HEK293 (cell line): Measurements from ENCODE around the gene MCOLN1.

Experiments used
- KLF10 ChIP-seq: fragments of 450-650 bp; IDR thresholded peaks from 2 replicates; pipeline ENCODE4 v1.5.1; 2018; ENCODE audit warnings: missing biosample characterization, mild to moderate bottlenecking, missing genetic modification characterization
- PRDM1 ChIP-seq: fragments of 450-650 bp; formaldehyde crosslinking; IDR thresholded peaks from 2 replicates; pipeline ENCODE4; 2016; ENCODE audit warnings: missing biosample characterization, missing genetic modification characterization
- REPIN1 ChIP-seq: fragments of 450-650 bp; formaldehyde crosslinking; IDR thresholded peaks from 2 replicates; pipeline ENCODE4 v1.5.1; 2017; ENCODE audit warnings: missing biosample characterization, missing genetic modification characterization, low read depth
- TCF7L2 ChIP-seq: IDR thresholded peaks from 2 replicates; pipeline ENCODE4 v1.6.1; 2011; ENCODE audit warnings: low read depth, mild to moderate bottlenecking, inconsistent platforms, low read length, moderate library complexity, borderline replicate concordance
- ZBTB21 ChIP-seq: fragments of 450-650 bp; formaldehyde crosslinking; IDR thresholded peaks from 2 replicates; pipeline ENCODE4 v1.5.1; 2017; ENCODE audit warnings: missing biosample characterization, missing genetic modification characterization
- ZNF175 ChIP-seq: fragments of 450-650 bp; formaldehyde crosslinking; IDR thresholded peaks from 2 replicates; pipeline ENCODE4 v1.5.1; 2016; ENCODE audit warnings: missing biosample characterization, missing genetic modification characterization
- ZNF473 ChIP-seq: fragments of 450-650 bp; formaldehyde crosslinking; IDR thresholded peaks from 2 replicates; pipeline ENCODE4 v1.5.1; 2017; ENCODE audit warnings: missing biosample characterization, missing genetic modification characterization
- ZNF585B ChIP-seq: fragments of 450-650 bp; formaldehyde crosslinking; IDR thresholded peaks from 2 replicates; pipeline ENCODE4 v1.5.1; 2016; ENCODE audit warnings: missing biosample characterization, missing genetic modification characterization
- ZNF600 ChIP-seq: fragments of 450-650 bp; formaldehyde crosslinking; IDR thresholded peaks from 2 replicates; pipeline ENCODE4 v1.5.1; 2016; ENCODE audit warnings: missing biosample characterization, missing genetic modification characterization
- ZNF610 ChIP-seq: fragments of 450-650 bp; formaldehyde crosslinking; IDR thresholded peaks from 2 replicates; pipeline ENCODE4 v1.5.1; 2016; ENCODE audit warnings: missing biosample characterization, missing genetic modification characterization, borderline replicate concordance
- ZNF623 ChIP-seq: fragments of 450-650 bp; formaldehyde crosslinking; IDR thresholded peaks from 2 replicates; pipeline ENCODE4 v1.5.1; 2016; ENCODE audit warnings: missing biosample characterization, missing genetic modification characterization
- ZNF624 ChIP-seq: fragments of 450-650 bp; formaldehyde crosslinking; IDR thresholded peaks from 2 replicates; pipeline ENCODE4 v1.5.1; 2017; ENCODE audit warnings: missing biosample characterization, missing genetic modification characterization
- ZNF792 ChIP-seq: fragments of 450-650 bp; formaldehyde crosslinking; IDR thresholded peaks from 2 replicates; pipeline ENCODE4 v1.5.1; 2016; ENCODE audit warnings: missing biosample characterization, missing genetic modification characterization
- ZNF830 ChIP-seq: fragments of 450-650 bp; IDR thresholded peaks from 2 replicates; pipeline ENCODE4 v1.5.0; 2018; ENCODE audit warnings: missing biosample characterization, missing genetic modification characterization, low read depth, mild to moderate bottlenecking, moderate library complexity
- TF ChIP-seq, protein P1 (sequence below): fragments of 450-650 bp; formaldehyde crosslinking; IDR thresholded peaks from 2 replicates; pipeline ENCODE4 v1.5.1; 2016; ENCODE audit warnings: missing biosample characterization, missing genetic modification characterization, borderline replicate concordance
- TF ChIP-seq, protein P2 (sequence below): fragments of 450-650 bp; formaldehyde crosslinking; IDR thresholded peaks from 2 replicates; pipeline ENCODE4 v1.5.1; 2017; ENCODE audit warnings: missing biosample characterization, missing genetic modification characterization
- TF ChIP-seq, protein P3 (sequence below): fragments of 450-650 bp; formaldehyde crosslinking; IDR thresholded peaks from 2 replicates; pipeline ENCODE4 v1.5.1; 2017; ENCODE audit warnings: missing biosample characterization, missing genetic modification characterization
- TF ChIP-seq, protein P4 (sequence below): fragments of 450-650 bp; formaldehyde crosslinking; IDR thresholded peaks from 2 replicates; pipeline ENCODE4 v1.5.1; 2016; ENCODE audit warnings: missing biosample characterization, missing genetic modification characterization
- TF ChIP-seq, protein P5 (sequence below): fragments of 450-650 bp; formaldehyde crosslinking; IDR thresholded peaks from 2 replicates; pipeline ENCODE4 v1.5.1; 2016; ENCODE audit warnings: missing biosample characterization, missing genetic modification characterization, low read depth
- TF ChIP-seq, protein P6 (sequence below): fragments of 450-650 bp; formaldehyde crosslinking; IDR thresholded peaks from 2 replicates; pipeline ENCODE4 v1.5.1; 2016; ENCODE audit warnings: missing biosample characterization, missing genetic modification characterization
- TF ChIP-seq, protein P7 (sequence below): fragments of 450-650 bp; IDR thresholded peaks from 2 replicates; pipeline ENCODE4 v1.5.1; 2018; ENCODE audit warnings: missing biosample characterization, missing genetic modification characterization

Gene MCOLN1

DNA sequence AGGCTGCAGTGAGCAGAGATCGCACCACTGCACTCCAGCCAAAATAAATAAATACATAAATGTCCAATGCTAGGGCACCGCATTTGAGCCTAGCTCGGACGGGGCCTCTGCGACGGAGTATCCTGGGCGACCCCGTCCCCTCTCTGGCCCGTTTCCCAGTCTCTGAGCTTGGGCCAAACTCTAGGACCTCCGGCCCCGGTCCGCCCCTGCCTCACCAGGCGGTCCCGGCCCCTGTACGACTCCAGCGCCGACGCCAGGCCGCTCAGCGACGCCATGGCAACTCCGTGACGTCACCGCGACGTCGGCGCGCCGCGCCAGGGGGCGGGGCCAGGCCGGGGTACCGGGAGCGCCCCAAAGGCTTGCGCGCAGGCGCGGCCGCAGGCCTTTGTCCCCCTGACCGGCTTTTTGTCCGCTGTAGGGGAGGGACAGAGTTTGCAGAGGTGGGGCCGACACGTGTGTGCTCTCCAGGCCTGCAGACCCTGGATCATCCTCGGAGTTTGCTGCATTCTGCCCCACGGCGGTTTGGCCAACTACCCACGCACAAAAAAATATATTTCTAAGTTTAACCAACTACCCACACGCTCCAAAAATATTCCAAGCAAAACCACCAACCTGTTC, 33.6 kb upstream of the MCOLN1 start, which contains the start of gene PEX11G (continued):
- TF ChIP-seq, protein P1, sequence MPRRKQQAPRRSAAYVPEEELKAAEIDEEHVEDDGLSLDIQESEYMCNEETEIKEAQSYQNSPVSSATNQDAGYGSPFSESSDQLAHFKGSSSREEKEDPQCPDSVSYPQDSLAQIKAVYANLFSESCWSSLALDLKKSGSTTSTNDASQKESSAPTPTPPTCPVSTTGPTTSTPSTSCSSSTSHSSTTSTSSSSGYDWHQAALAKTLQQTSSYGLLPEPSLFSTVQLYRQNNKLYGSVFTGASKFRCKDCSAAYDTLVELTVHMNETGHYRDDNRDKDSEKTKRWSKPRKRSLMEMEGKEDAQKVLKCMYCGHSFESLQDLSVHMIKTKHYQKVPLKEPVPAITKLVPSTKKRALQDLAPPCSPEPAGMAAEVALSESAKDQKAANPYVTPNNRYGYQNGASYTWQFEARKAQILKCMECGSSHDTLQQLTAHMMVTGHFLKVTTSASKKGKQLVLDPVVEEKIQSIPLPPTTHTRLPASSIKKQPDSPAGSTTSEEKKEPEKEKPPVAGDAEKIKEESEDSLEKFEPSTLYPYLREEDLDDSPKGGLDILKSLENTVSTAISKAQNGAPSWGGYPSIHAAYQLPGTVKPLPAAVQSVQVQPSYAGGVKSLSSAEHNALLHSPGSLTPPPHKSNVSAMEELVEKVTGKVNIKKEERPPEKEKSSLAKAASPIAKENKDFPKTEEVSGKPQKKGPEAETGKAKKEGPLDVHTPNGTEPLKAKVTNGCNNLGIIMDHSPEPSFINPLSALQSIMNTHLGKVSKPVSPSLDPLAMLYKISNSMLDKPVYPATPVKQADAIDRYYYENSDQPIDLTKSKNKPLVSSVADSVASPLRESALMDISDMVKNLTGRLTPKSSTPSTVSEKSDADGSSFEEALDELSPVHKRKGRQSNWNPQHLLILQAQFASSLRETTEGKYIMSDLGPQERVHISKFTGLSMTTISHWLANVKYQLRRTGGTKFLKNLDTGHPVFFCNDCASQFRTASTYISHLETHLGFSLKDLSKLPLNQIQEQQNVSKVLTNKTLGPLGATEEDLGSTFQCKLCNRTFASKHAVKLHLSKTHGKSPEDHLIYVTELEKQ = 0 out of 2 replicates have a peak, but pooled peaks have one; percentile 9
- TF ChIP-seq ZNF473 = no peak
- TF ChIP-seq KLF10 (tag by site-specific recombination) = peak; percentile 59; the same call in 1 of the 2 replicates
- TF ChIP-seq, protein P2, sequence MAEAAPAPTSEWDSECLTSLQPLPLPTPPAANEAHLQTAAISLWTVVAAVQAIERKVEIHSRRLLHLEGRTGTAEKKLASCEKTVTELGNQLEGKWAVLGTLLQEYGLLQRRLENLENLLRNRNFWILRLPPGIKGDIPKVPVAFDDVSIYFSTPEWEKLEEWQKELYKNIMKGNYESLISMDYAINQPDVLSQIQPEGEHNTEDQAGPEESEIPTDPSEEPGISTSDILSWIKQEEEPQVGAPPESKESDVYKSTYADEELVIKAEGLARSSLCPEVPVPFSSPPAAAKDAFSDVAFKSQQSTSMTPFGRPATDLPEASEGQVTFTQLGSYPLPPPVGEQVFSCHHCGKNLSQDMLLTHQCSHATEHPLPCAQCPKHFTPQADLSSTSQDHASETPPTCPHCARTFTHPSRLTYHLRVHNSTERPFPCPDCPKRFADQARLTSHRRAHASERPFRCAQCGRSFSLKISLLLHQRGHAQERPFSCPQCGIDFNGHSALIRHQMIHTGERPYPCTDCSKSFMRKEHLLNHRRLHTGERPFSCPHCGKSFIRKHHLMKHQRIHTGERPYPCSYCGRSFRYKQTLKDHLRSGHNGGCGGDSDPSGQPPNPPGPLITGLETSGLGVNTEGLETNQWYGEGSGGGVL = no peak
- TF ChIP-seq ZNF624 (tag by site-specific recombination) = no peak
- no peak for TF ChIP-seq ZNF175 (tag by site-specific recombination)
- no peak; the same call in 1 of the 2 replicates for TF ChIP-seq ZNF600 (tag by site-specific recombination)
- TF ChIP-seq TCF7L2 = no peak
- TF ChIP-seq PRDM1 = no peak
- no peak for TF ChIP-seq REPIN1 (tag by site-specific recombination)
- no peak for TF ChIP-seq ZNF610 (tag by site-specific recombination)
- TF ChIP-seq, protein P3, sequence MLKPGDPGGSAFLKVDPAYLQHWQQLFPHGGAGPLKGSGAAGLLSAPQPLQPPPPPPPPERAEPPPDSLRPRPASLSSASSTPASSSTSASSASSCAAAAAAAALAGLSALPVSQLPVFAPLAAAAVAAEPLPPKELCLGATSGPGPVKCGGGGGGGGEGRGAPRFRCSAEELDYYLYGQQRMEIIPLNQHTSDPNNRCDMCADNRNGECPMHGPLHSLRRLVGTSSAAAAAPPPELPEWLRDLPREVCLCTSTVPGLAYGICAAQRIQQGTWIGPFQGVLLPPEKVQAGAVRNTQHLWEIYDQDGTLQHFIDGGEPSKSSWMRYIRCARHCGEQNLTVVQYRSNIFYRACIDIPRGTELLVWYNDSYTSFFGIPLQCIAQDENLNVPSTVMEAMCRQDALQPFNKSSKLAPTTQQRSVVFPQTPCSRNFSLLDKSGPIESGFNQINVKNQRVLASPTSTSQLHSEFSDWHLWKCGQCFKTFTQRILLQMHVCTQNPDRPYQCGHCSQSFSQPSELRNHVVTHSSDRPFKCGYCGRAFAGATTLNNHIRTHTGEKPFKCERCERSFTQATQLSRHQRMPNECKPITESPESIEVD = no peak
- TF ChIP-seq, protein P4, sequence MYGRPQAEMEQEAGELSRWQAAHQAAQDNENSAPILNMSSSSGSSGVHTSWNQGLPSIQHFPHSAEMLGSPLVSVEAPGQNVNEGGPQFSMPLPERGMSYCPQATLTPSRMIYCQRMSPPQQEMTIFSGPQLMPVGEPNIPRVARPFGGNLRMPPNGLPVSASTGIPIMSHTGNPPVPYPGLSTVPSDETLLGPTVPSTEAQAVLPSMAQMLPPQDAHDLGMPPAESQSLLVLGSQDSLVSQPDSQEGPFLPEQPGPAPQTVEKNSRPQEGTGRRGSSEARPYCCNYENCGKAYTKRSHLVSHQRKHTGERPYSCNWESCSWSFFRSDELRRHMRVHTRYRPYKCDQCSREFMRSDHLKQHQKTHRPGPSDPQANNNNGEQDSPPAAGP (tag by site-specific recombination) = peak; percentile 53; the same call in 1 of the 2 replicates
- TF ChIP-seq, protein P5, sequence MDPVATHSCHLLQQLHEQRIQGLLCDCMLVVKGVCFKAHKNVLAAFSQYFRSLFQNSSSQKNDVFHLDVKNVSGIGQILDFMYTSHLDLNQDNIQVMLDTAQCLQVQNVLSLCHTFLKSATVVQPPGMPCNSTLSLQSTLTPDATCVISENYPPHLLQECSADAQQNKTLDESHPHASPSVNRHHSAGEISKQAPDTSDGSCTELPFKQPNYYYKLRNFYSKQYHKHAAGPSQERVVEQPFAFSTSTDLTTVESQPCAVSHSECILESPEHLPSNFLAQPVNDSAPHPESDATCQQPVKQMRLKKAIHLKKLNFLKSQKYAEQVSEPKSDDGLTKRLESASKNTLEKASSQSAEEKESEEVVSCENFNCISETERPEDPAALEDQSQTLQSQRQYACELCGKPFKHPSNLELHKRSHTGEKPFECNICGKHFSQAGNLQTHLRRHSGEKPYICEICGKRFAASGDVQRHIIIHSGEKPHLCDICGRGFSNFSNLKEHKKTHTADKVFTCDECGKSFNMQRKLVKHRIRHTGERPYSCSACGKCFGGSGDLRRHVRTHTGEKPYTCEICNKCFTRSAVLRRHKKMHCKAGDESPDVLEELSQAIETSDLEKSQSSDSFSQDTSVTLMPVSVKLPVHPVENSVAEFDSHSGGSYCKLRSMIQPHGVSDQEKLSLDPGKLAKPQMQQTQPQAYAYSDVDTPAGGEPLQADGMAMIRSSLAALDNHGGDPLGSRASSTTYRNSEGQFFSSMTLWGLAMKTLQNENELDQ (tag by site-specific recombination) = no peak
- 0 out of 2 replicates have a peak, but pooled peaks have one; percentile 9 for TF ChIP-seq ZNF623 (tag by site-specific recombination)
- TF ChIP-seq ZNF585B = no peak
- TF ChIP-seq, protein P6, sequence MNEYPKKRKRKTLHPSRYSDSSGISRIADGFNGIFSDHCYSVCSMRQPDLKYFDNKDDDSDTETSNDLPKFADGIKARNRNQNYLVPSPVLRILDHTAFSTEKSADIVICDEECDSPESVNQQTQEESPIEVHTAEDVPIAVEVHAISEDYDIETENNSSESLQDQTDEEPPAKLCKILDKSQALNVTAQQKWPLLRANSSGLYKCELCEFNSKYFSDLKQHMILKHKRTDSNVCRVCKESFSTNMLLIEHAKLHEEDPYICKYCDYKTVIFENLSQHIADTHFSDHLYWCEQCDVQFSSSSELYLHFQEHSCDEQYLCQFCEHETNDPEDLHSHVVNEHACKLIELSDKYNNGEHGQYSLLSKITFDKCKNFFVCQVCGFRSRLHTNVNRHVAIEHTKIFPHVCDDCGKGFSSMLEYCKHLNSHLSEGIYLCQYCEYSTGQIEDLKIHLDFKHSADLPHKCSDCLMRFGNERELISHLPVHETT (tag by site-specific recombination) = 0 out of 2 replicates have a peak, but pooled peaks have one; percentile 36
- no peak for TF ChIP-seq ZNF830
- TF ChIP-seq ZBTB21 (tag by site-specific recombination) = peak; percentile 95
- TF ChIP-seq, protein P7, sequence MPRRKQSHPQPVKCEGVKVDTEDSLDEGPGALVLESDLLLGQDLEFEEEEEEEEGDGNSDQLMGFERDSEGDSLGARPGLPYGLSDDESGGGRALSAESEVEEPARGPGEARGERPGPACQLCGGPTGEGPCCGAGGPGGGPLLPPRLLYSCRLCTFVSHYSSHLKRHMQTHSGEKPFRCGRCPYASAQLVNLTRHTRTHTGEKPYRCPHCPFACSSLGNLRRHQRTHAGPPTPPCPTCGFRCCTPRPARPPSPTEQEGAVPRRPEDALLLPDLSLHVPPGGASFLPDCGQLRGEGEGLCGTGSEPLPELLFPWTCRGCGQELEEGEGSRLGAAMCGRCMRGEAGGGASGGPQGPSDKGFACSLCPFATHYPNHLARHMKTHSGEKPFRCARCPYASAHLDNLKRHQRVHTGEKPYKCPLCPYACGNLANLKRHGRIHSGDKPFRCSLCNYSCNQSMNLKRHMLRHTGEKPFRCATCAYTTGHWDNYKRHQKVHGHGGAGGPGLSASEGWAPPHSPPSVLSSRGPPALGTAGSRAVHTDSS = no peak
- TF ChIP-seq ZNF792 (tag by site-specific recombination) = no peak
